CD4-positive, alpha-beta T cell treated with Interleukin-15 for 1 hour (primary cell): Measurements from ENCODE around the gene TCTN1.
"Not testable (repeated sequence)": the region's sequence is repeated elsewhere in the genome, so short reads cannot be mapped to it uniquely, and the experiment has no call there.

Experiments used
- DNase-seq: peaks from one replicate; pipeline ENCODE4 v3.0.0-alpha.2; 2020

The TCTN1 gene

GRCh38 chr12:110587102-110587501, 26.8 kb upstream of the TCTN1 start:
- DNase-seq: not testable (repeated sequence)

GRCh38 chr12:110590059-110590458, 23.9 kb upstream of the TCTN1 start:
- DNase-seq: no peak

DNA sequence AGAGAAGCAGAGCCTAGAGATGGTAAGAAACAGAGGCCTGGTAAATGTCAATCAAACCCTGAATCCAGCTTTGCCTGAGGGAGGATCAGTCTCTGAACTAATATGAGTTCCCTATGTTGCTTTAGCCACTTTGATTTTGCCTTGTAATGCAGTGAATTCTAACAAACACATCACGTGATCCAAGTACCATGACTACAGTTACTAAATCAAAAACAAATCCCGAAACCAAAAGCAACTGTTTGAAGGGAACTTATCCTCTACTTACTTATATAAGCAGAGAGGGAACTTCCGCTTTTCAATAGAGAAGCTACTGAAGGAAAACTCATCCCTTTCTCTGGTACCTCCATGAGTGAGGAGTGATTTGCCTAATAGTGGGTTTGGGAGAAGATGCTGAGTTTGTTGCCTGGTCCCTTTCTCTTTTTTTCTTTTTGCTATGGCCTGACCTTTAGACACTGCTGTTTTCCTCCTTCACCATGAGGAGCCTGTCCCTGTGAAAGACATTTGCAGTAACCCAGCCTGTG, 23.1 kb upstream of the TCTN1 start:
- no peak for DNase-seq

DNA sequence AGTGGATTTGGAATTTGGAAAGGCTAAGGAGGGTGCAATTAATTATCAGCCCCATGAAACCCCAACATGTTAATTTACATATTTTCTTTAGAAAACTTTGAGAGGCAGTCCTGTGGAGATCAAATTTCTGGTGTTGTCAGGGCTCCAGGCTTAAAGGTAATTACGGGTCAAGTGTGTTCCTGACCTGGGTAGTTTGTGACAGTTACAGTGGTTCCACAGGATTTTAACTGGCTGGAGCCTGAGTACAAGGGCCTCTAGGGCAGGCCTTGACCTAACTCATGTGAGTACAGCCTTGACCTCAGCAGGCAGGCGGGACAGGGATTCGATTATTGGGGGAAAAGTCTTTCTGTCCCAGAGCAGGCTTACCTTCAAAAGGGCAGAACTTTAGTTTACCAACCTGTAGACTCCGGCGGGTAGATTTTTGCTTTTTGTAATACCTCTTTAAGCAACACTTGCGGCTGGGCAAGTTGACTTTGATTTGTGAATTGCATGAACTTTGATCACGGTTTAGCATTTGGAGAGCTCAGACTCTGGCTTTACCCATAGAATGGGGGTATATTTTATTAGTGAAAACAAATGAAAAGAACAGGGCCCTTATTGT, 22.4 kb upstream of the TCTN1 start:
- DNase-seq: no peak

GRCh38 chr12:110592078-110592477, 21.9 kb upstream of the TCTN1 start:
- DNase-seq: no peak

GRCh38 chr12:110592919-110593318, 21.0 kb upstream of the TCTN1 start:
- DNase-seq: not testable (repeated sequence)

GRCh38 chr12:110597885-110598284, 16.0 kb upstream of the TCTN1 start:
- no peak for DNase-seq

DNA sequence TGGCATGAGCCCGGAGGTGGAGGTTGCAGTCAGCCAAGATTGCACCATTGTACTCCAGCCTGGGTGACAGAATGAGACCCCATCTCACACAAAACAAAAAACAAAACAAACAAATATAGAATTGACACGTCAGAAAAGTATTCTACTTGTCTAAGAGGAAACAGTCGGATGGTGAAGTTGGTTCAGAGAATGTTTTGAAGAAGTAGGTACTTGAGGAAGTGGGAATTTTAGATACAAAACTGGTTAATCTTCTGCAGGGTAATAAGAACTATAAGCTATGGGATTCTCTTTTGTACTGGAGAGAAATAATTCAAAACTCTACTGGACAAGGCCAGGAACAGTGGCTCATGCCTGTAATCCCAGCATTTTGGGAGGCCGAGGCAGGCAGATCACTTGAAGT, 14.6 kb upstream of the TCTN1 start:
- DNase-seq: no peak

GRCh38 chr12:110600254-110600653, 13.7 kb upstream of the TCTN1 start:
- DNase-seq: no peak

GRCh38 chr12:110602085-110602814, 11.7 kb upstream of the TCTN1 start:
- DNase-seq: peak; percentile 57

DNA sequence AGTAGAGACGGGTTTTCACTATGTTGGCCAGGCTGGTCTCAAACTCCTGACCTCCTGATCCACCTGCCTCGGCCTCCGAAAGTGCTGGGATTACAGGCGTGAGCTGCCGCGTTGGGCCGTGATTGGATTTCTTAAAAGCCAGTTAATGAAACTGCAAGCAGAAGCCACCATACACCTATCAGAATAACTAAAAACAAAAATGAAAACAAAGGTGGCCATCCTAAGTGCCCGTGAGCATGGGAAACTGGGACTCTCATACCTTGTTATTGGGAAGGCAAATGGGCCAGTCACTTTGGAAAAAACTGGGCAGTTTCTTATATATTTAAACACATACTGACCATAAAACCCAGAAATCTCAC, 7.7 kb upstream of the TCTN1 start:
- no peak for DNase-seq

DNA sequence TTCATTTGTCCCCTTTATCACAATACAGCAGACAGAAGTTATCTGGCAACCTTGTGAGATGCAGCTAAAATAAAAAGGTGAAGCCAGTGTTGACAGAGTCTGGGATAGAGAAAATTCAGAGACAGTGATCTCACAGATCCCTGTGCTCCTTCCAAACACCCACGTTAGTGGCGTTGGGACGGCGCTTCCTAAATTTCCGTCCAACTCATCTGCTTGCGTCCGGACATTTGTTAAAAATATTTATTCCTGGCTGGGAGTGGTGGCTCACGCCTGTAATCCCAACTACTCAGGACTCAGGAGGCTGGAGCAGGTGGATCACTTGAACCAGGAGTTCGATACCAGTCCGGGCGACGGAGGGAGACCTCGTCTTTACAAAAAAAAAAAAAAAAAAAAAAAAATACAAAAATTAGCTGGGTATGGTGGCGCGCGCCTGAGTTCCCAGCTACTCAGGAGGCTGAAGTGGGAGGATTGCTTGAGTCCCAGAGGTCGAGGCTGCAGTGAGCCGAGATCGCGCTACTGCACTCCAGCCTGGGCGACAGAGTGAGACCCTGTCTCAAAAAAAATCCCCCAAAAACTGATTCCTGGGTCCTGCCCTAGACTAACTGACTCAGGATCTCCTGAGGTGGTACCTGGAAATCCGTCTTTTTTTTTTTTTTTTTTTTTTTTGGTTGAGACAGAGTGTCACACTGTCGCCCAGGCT, 708 bp upstream of the TCTN1 start:
- DNase-seq: no peak

DNA sequence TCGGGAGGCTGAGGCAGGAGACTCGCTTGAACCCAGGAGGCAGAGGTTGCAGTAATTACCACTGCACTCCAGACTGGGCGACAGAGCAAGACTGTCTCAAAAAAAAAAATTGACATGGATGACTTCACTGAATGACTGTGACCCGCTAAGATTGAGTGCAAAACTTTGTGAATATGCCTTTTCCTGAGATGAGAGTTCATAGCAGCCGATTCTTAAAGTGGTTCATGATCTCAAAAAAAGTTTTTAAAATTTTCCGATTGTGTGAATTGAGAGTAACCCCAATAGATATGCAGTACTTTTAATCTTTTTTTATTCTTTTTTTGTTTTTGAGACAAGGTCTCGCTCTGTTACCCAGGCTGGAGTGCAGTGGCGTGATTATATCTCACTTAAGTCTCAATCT, 1.2 kb downstream of the TCTN1 start:
- no peak for DNase-seq

DNA sequence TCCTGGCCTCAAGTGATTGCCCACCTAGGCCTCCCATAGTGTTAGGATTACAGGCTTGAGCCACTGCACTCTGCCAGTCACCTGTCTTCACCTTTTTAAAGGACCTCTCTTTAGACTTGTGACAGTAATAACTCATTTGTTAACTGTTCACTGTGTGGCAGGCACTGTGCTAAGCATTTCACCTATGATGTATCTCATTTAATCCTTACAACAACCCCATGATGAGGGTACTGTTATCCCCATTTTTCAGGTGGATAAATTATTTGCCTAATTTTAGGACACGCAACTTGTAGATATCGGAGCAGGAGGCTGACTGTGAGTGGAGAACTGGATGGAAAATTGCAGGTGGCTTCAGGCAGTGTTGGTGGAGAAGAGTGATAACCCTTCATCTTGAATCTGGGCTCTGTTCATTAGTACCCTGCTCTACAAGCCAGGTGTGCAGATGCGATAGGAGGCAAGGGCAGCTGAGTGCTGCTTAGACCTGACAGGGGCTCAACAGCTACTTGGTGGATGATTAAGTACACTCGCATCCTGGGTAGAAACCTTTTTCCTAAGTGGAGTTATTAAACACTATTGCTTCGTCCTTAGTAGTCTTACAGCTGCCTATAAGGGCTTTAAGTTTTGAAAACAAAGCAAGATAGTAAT, 2.7 kb downstream of the TCTN1 start:
- no peak for DNase-seq

DNA sequence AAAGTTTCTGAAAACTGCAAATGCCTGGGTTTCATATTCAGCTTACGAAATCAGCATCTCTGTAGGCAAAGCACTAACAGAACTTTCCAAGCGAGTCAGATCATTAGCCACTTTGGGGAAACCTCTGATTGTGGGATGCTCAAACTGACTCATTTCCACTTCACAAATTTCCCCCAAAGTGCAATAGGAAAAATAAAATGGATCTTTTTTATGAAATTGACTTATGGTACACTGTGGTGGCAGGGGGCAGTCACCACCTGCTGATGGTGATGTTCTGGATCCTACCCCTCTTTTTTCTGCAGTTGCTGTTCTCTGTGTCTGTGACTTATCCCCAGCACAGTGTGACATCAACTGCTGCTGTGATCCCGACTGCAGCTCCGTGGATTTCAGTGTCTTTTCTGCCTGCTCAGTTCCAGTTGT, 5.6 kb downstream of the TCTN1 start:
- peak; percentile 34 for DNase-seq

DNA sequence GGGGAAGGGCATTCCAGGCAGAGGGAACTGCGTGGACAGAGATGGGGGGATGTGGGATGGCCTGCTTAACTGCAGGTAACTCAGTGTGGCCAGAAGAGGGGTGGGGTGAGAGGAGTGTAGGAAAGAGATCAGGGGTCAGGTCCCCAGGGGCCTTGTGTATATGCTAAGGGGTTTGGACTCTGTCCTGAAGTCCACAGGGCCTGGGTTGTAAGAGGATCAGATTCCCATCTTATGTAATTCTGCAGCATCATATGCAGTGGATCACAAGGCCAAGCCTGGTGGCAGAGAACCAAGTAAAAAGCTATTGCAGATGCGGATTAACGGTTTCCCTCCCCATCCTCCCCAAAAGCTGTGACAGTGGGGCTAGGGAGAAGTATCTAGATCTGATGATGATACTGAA, 8.7 kb downstream of the TCTN1 start:
- no peak for DNase-seq

DNA sequence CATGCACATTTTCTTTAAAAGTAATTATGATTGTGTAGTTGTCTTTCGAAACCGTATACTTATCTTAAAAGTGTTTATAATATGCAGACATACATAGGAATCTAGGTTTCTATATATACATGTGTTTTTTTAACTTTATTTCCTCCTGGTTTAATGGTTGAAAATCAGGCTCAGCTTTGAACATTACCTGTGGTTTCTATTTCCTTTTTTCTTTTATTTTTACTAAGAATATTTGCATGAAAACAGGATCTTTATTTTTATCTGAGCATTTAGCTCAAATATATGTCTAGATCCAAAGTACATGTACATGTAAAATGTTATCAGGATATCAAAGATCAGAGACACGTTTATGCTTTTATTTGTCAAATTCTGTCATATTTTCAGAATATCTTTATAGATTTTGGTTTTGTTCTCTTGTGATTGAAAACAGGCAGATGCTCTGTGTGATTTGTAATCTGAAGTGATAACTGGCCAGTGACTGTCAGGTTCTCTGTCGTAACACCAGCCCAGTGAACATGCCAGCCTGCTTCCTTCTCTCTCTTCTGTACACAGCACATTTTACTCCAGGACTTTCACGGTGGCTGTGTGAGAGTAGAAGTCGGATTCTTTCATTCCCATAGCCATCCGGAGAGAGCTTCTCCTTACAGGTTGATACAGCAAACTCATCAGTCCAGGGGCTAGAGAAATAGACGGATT, 13.7 kb downstream of the TCTN1 start:
- no peak for DNase-seq

DNA sequence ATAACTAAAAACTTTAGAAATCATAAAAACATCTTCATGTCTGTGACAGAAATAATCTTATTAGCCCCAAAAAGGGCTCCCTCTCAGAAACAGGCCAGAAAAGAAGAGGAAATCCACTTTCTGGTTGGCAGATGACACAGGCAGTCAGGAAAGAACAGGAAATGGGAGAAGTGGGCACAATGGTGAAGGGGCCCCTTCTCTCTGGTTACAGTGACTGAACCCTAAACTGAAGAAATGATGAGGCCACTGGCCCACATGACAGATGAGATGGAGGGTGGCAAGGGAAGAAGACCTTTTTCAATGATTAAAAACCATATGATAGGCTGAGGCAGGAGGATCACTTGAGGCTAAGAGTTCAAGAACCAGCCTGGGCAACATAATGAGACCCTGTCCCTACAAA, 21.1 kb downstream of the TCTN1 start:
- DNase-seq: no peak

GRCh38 chr12:110636516-110636915, 22.6 kb downstream of the TCTN1 start:
- DNase-seq: peak; percentile 44

GRCh38 chr12:110637869-110638441, 24.0 kb downstream of the TCTN1 start:
- no peak for DNase-seq

- DNase-seq: no peak
Measured at GRCh38 chr12:110638796-110639195, 24.9 kb downstream of the TCTN1 start.

DNA sequence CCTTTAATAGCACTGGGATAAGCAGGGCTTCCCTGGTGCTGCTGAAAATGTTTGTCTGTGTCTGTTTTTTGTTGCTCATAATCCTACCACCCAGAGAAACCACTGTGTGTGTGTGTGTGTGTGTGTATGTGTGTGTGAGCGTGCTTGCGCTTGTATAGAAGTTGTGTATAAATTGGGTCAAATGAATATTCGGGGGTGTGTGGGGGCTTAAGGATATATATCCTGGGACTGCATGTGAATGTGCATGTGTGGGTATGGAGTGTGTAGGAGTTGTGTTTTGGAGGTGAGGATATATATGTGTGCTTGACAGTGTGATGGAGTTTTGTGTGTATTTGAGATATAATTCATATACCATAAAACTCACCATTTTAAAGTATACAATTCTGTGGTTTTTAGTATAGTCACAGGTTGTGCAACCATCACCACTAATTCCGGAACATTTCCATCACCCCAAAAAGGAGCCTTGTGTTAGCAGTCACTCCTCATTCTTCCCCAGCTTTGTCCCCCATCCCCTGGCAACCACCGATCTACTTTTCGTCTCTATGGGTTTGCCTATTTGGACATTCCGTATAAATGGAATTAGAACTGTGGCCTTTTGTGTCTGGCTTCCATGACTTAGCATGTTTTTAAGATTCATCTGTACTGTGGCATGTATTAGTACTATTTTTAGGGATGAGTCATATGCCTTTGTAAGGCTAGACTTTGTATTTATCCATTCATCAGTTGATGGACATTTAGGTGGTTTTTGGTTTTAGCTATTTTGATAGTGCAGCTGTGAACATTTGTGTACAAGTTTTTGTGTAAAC, 25.6 kb downstream of the TCTN1 start:
- no peak for DNase-seq
